GM19395 (cell line): Measurements from ENCODE around the gene GRIK3.

ENCODE experiments used
- ATAC-seq: cut with Tn5 transposase; IDR thresholded peaks from one replicate; pipeline ENCODE4 v1.9.1; 2021; ENCODE audit warnings: mild to moderate bottlenecking, moderate library complexity; ENCODE audit not compliant: unreplicated experiment

Gene GRIK3

GRCh38 chr1:36984026-36984425 is 50.3 kb downstream of the GRIK3 start:
- no peak for ATAC-seq

GRCh38 chr1:36982709-36983108 is 51.6 kb downstream of the GRIK3 start:
- ATAC-seq, result no peak

GRCh38 chr1:36981771-36982622 is 52.3 kb downstream of the GRIK3 start:
- ATAC-seq, result no peak

GRCh38 chr1:36981126-36981525 is 53.2 kb downstream of the GRIK3 start:
- no peak for ATAC-seq

GRCh38 chr1:36977731-36978406 is 56.4 kb downstream of the GRIK3 start:
- no peak for ATAC-seq

- ATAC-seq, result no peak
Observed at GRCh38 chr1:36975642-36976041, 58.7 kb downstream of the GRIK3 start.

GRCh38 chr1:36973056-36973455 is 61.3 kb downstream of the GRIK3 start:
- ATAC-seq, result no peak

- ATAC-seq, result no peak
Observed at GRCh38 chr1:36971852-36972618, 62.3 kb downstream of the GRIK3 start.

- ATAC-seq, result no peak
Observed at GRCh38 chr1:36968730-36969129, 65.6 kb downstream of the GRIK3 start.

- ATAC-seq, result no peak
Observed at GRCh38 chr1:36966242-36966641, 68.1 kb downstream of the GRIK3 start.

GRCh38 chr1:36965275-36966159 is 68.8 kb downstream of the GRIK3 start:
- ATAC-seq, result no peak

- no peak for ATAC-seq
Observed at GRCh38 chr1:36964830-36965229, 69.5 kb downstream of the GRIK3 start.

- ATAC-seq, result no peak
Observed at GRCh38 chr1:36963006-36963405, 71.3 kb downstream of the GRIK3 start.

- ATAC-seq, result no peak
Observed at GRCh38 chr1:36961062-36961615, 73.2 kb downstream of the GRIK3 start.

GRCh38 chr1:36956570-36956969 is 77.7 kb downstream of the GRIK3 start:
- no peak for ATAC-seq

GRCh38 chr1:36955016-36955415 is 79.3 kb downstream of the GRIK3 start:
- ATAC-seq, result no peak

GRCh38 chr1:36953061-36953460 is 81.3 kb downstream of the GRIK3 start:
- ATAC-seq, result no peak

GRCh38 chr1:36951761-36952160 is 82.6 kb downstream of the GRIK3 start:
- no peak for ATAC-seq

GRCh38 chr1:36951292-36951750 is 83.0 kb downstream of the GRIK3 start:
- no peak for ATAC-seq

GRCh38 chr1:36950604-36951291 is 83.6 kb downstream of the GRIK3 start:
- no peak for ATAC-seq
